ENCODE results near the gene ADH1C. TPM values are rescaled to one million over a fixed set of nuclear protein-coding genes. Genes with fewer than 3 reads are reported as not detected.
A peak's percentile ranks its signal among the peaks of the same experiment; 100 is the strongest.

ADH1C gene
- under 1 TPM in 5 of 8 experiments, not detected in 3; 0.47 to 1.00 (median 0.55) TPM for total RNA-seq

GRCh38 chr4:99352602-99353537, at the start of gene ADH1C:
ADH1C (minus strand) TSS chr4:99352746; CDS start chr4:99352675, 71 bp downstream.
- 4 to 80% (median 55%) methylated on average over 2 to 9 of the region's 10 CpGs for WGBS, 10 experiments
- H3K4me3 ChIP-seq: no peak within 1 kb of the TSS
- ATAC-seq (replicated peaks in 6 of 8): peak in 4 of 8 experiments; percentile 35 to 60 (median 58)
- peaks cover 9 to 10% of the 10 kb centered on the region in 2 donors for H3K4me1 ChIP-seq (replicated peaks in 1 of 2)
- peak within 1 kb of the TSS in 1 of 2 donors; percentile 10 for H3K27ac ChIP-seq
- in situ Hi-C loops (cut with MboI; ENCODE audit: low pct_unique_long_range_greater_than_20kb in 2 of 9, low sequenced_read_pairs in 9 of 9, unreplicated experiment in 9 of 9): no loop called here

GRCh38 chr4:99400831-99401230, 48.3 kb upstream of the ADH1C start:
- in situ Hi-C loops (cut with MboI; ENCODE audit: low pct_unique_long_range_greater_than_20kb in 2 of 9, low sequenced_read_pairs in 9 of 9, unreplicated experiment in 9 of 9): loop anchor here in 2 of 9 experiments (10.0 to 25.0 kb wide), 3 partner anchors 196 to 289 kb away; no protein-coding TSS in a partner anchor
- no peaks in the 10 kb centered on the region for H3K4me1 ChIP-seq (replicated peaks in 1 of 2)
- H3K27ac ChIP-seq: no peak overlapping the region
- ATAC-seq (replicated peaks in 6 of 8): no peak
- H3K4me3 ChIP-seq: no peak overlapping the region

GRCh38 chr4:99399017-99399416, 46.5 kb upstream of the ADH1C start:
- peak in 2 of 8 experiments; percentile 94 to 98 for ATAC-seq (replicated peaks in 6 of 8)

GRCh38 chr4:99395595-99396364, 43.2 kb upstream of the ADH1C start:
- 33 to 100% (median 100%) methylated on average over 1 to 2 of the region's 3 CpGs; no CpG with 5 or more reads in 1 of the 10 experiments for whole genome bisulfite sequencing, 10 experiments
- in situ Hi-C loops (cut with MboI; ENCODE audit: low pct_unique_long_range_greater_than_20kb in 2 of 9, low sequenced_read_pairs in 9 of 9, unreplicated experiment in 9 of 9): no loop called here
- H3K4me1 ChIP-seq (replicated peaks in 1 of 2): no peaks in the 10 kb centered on the region
- no peak overlapping the region for H3K4me3 ChIP-seq
- ATAC-seq (replicated peaks in 6 of 8): no peak
- H3K27ac ChIP-seq: no peak overlapping the region

More at GRCh38 chr4:99399017-99399416, 46.5 kb upstream of the ADH1C start:
- in situ Hi-C loops (cut with MboI; ENCODE audit: low pct_unique_long_range_greater_than_20kb in 2 of 9, low sequenced_read_pairs in 9 of 9, unreplicated experiment in 9 of 9): no loop called here
- Histone ChIP-seq H3K4me3 (no peak overlapping the region), H3K27ac (no peak overlapping the region), H3K4me1 (replicated peaks in 1 of 2) (no peaks in the 10 kb centered on the region)
- WGBS, 10 experiments: 0 to 86% (median 53%) methylated on average over 1 of the region's 1 CpG; no CpG with 5 or more reads in 2 of the 10 experiments

GRCh38 chr4:99394896-99395295, 42.4 kb upstream of the ADH1C start:
- no peak for ATAC-seq (replicated peaks in 6 of 8)
- H3K4me1 ChIP-seq (replicated peaks in 1 of 2): no peaks in the 10 kb centered on the region
- in situ Hi-C loops (cut with MboI; ENCODE audit: low pct_unique_long_range_greater_than_20kb in 2 of 9, low sequenced_read_pairs in 9 of 9, unreplicated experiment in 9 of 9): no loop called here
- H3K27ac ChIP-seq: no peak overlapping the region
- no peak overlapping the region for H3K4me3 ChIP-seq

GRCh38 chr4:99390055-99390454, 37.5 kb upstream of the ADH1C start:
- no peak for ATAC-seq (replicated peaks in 6 of 8)
- WGBS, 10 experiments: 33 to 100% (median 91%) methylated on average over 1 of the region's 1 CpG
- H3K4me3 ChIP-seq: no peak overlapping the region
- in situ Hi-C loops (cut with MboI; ENCODE audit: low pct_unique_long_range_greater_than_20kb in 2 of 9, low sequenced_read_pairs in 9 of 9, unreplicated experiment in 9 of 9): no loop called here
- H3K4me1 ChIP-seq (replicated peaks in 1 of 2): no peaks in the 10 kb centered on the region
- no peak overlapping the region for H3K27ac ChIP-seq

GRCh38 chr4:99389606-99390005, 37.1 kb upstream of the ADH1C start:
- no peak for ATAC-seq (replicated peaks in 6 of 8)
- no peaks in the 10 kb centered on the region for H3K4me1 ChIP-seq (replicated peaks in 1 of 2)
- in situ Hi-C loops (cut with MboI; ENCODE audit: low pct_unique_long_range_greater_than_20kb in 2 of 9, low sequenced_read_pairs in 9 of 9, unreplicated experiment in 9 of 9): no loop called here
- H3K4me3 ChIP-seq: no peak overlapping the region
- no peak overlapping the region for H3K27ac ChIP-seq

GRCh38 chr4:99383833-99384392, 31.4 kb upstream of the ADH1C start:
- ATAC-seq (replicated peaks in 6 of 8): peak in 2 of 8 experiments; percentile 72 to 97
- Histone ChIP-seq H3K27ac (no peak overlapping the region), H3K4me3 (no peak overlapping the region), H3K4me1 (replicated peaks in 1 of 2) (no peaks in the 10 kb centered on the region)
- in situ Hi-C loops (cut with MboI; ENCODE audit: low pct_unique_long_range_greater_than_20kb in 2 of 9, low sequenced_read_pairs in 9 of 9, unreplicated experiment in 9 of 9): no loop called here
- WGBS, 10 experiments: 4 to 90% (median 71%) methylated on average over 1 to 5 of the region's 5 CpGs; no CpG with 5 or more reads in 1 of the 10 experiments

GRCh38 chr4:99383399-99383798, 30.9 kb upstream of the ADH1C start:
- no peaks in the 10 kb centered on the region for H3K4me1 ChIP-seq (replicated peaks in 1 of 2)
- no peak for ATAC-seq (replicated peaks in 6 of 8)
- 11 to 100% (median 88%) methylated on average over 1 to 3 of the region's 3 CpGs for WGBS, 10 experiments
- no peak overlapping the region for H3K27ac ChIP-seq
- H3K4me3 ChIP-seq: no peak overlapping the region
- in situ Hi-C loops (cut with MboI; ENCODE audit: low pct_unique_long_range_greater_than_20kb in 2 of 9, low sequenced_read_pairs in 9 of 9, unreplicated experiment in 9 of 9): no loop called here

- in situ Hi-C loops (cut with MboI; ENCODE audit: low pct_unique_long_range_greater_than_20kb in 2 of 9, low sequenced_read_pairs in 9 of 9, unreplicated experiment in 9 of 9): no loop called here
- 0 to 100% (median 80%) methylated on average over 1 of the region's 1 CpG; no CpG with 5 or more reads in 6 of the 10 experiments for WGBS, 10 experiments
- H3K4me1 ChIP-seq (replicated peaks in 1 of 2): no peaks in the 10 kb centered on the region
- no peak overlapping the region for H3K27ac ChIP-seq
- no peak overlapping the region for H3K4me3 ChIP-seq
- ATAC-seq (replicated peaks in 6 of 8): no peak
Measured at GRCh38 chr4:99382745-99383360, 30.3 kb upstream of the ADH1C start.

GRCh38 chr4:99381588-99382175, 29.1 kb upstream of the ADH1C start:
- ATAC-seq (replicated peaks in 6 of 8): no peak
- Histone ChIP-seq H3K4me1 (replicated peaks in 1 of 2) (no peaks in the 10 kb centered on the region), H3K4me3 (no peak overlapping the region), H3K27ac (no peak overlapping the region)
- 0 to 78% (median 23%) methylated on average over 1 of the region's 1 CpG; no CpG with 5 or more reads in 4 of the 10 experiments for WGBS, 10 experiments
- in situ Hi-C loops (cut with MboI; ENCODE audit: low pct_unique_long_range_greater_than_20kb in 2 of 9, low sequenced_read_pairs in 9 of 9, unreplicated experiment in 9 of 9): no loop called here

GRCh38 chr4:99379571-99379970, 27.0 kb upstream of the ADH1C start:
- in situ Hi-C loops (cut with MboI; ENCODE audit: low pct_unique_long_range_greater_than_20kb in 2 of 9, low sequenced_read_pairs in 9 of 9, unreplicated experiment in 9 of 9): no loop called here
- H3K4me3 ChIP-seq: no peak overlapping the region
- H3K4me1 ChIP-seq (replicated peaks in 1 of 2): no peaks in the 10 kb centered on the region
- H3K27ac ChIP-seq: no peak overlapping the region
- ATAC-seq (replicated peaks in 6 of 8): no peak

Data from motor neuron (in vitro differentiated cells).